Neutrophil (primary cell): Measurements from ENCODE around the gene TBX19.
A peak's percentile ranks its signal among the peaks of the same experiment; 100 is the strongest.
"Not testable (repeated sequence)": the region's sequence is repeated elsewhere in the genome, so short reads cannot be mapped to it uniquely, and the experiment has no call there.

ENCODE experiments used
- H3K27ac ChIP-seq: fragments of 200-600 bp; sonication (generic); 2 replicates; pipeline ENCODE4 v1.5.1; 2016; ENCODE audit warnings: mild to moderate bottlenecking, moderate library complexity
- H3K27me3 ChIP-seq: fragments of 200-600 bp; sonication (generic); 2 replicates; pipeline ENCODE4 v1.6.0; 2016; ENCODE audit warnings: mild to moderate bottlenecking
- H3K36me3 ChIP-seq: fragments of 200-600 bp; sonication (generic); 2 replicates; pipeline ENCODE4 v1.5.1; 2017
- H3K4me1 ChIP-seq, 2 experiments: fragments of 200-600 bp in 1 of 2; sonication (generic) in 1 of 2; 1 replicate in 1 of 2; 2 replicates in 1 of 2; pipeline versions ENCODE4 v1.5.1 to v1.6.1; 2013 to 2016; ENCODE audit warnings: low read depth in 1 of 2, low read length in 1 of 2, mild to moderate bottlenecking in 1 of 2, moderate library complexity in 1 of 2; ENCODE audit not compliant: control insufficient read depth in 1 of 2, insufficient read depth in 1 of 2
- H3K4me3 ChIP-seq, 2 experiments: fragments of 200-600 bp in 1 of 2; sonication (generic) in 1 of 2; 1 replicate in 1 of 2; 2 replicates in 1 of 2; pipeline ENCODE4 v1.5.1; 2013 to 2016; ENCODE audit warnings: low read depth in 1 of 2, low read length in 1 of 2, mild to moderate bottlenecking in 1 of 2, moderate library complexity in 1 of 2
- H3K9me3 ChIP-seq: fragments of 200-600 bp; sonication (generic); 2 replicates; pipeline ENCODE4 v1.5.1; 2016
- CTCF ChIP-seq: fragments of 200-600 bp; sonication (generic); IDR thresholded peaks from 2 replicates; pipeline ENCODE4 v1.5.1; 2016; ENCODE audit warnings: antibody characterized with exemption

The TBX19 gene

DNA sequence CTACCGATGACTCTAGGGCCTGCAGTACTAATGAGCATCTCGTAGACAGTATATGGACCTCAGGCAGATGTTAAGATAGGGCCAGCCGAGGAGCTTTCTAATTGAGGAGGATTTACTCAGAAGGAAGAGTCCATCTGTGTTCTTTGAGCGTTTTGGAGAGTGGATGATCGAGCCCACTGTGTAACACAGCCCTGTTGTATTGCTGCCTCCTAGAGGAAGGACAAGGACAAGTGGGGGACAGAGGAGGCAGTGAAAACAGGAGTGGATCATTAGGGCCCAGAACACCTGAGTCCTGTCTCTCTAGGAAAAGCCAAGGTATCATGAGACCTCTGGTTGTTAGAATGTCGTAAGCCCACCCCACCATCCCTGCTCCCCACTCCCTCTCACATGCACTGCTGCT, 62.9 kb downstream of the TBX19 start:
- Histone ChIP-seq H3K36me3 (no peaks in the 10 kb centered on the region), H3K4me1 (peaks cover 4 to 9% of the 10 kb centered on the region in 2 experiments), H3K27ac (no peak overlapping the region), H3K4me3 (no peak overlapping the region), H3K9me3 (no peaks in the 10 kb centered on the region), H3K27me3 (no peaks in the 10 kb centered on the region)
- no peak for TF ChIP-seq CTCF

GRCh38 chr1:168344517-168344916, 63.8 kb downstream of the TBX19 start:
- Histone ChIP-seq H3K9me3 (no peaks in the 10 kb centered on the region), H3K27me3 (no peaks in the 10 kb centered on the region), H3K27ac (no peak overlapping the region), H3K4me3 (no peak overlapping the region), H3K4me1 (peaks cover 4 to 9% of the 10 kb centered on the region in 2 experiments), H3K36me3 (no peaks in the 10 kb centered on the region)
- TF ChIP-seq CTCF, result no peak

DNA sequence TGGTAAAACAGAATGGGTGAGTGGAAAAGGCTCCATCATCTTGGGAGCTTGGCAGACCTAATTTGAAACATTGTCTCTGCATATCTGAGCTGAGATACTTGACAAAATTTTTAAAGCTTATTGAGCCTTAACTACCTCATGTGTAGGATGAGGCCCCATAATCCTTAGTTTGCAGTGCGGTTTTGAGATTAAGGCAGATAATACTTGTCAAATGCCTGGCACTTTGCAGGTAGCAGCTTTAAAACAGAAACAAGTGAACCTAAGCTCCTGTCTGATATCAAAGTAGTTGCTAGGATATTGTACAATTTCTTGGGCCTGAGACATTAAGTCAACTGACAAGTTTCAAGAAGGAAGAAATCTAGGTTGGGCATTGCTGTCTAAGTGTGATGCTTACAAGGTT, 65.3 kb downstream of the TBX19 start:
- TF ChIP-seq CTCF, result no peak
- Histone ChIP-seq H3K4me3 (no peak overlapping the region), H3K9me3 (no peaks in the 10 kb centered on the region), H3K4me1 (peaks cover 4 to 9% of the 10 kb centered on the region in 2 experiments), H3K27ac (no peak overlapping the region), H3K27me3 (no peaks in the 10 kb centered on the region), H3K36me3 (no peaks in the 10 kb centered on the region)

DNA sequence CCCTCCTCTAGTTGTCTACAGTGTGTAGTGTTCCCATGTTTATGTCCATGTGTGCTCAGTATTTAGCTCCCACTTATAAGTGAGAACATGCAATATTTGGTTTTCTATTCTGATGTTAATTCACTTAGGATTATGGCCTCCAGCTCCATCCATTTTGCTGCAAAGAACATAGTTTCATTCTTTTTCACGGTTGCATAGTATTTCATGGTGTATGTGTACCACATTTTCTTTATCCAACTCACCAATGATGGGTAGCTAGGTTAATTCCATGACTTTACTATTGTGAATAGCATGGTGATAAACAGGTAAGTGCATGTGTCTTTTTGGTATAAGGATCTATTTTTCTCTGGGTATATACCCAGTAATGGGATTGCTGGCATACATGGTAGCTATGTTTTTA, 67.0 kb downstream of the TBX19 start:
- no peaks in the 10 kb centered on the region for H3K27me3 ChIP-seq
- peak overlapping the region in 1 of 2 experiments; percentile 64 for H3K4me3 ChIP-seq
- no peak overlapping the region for H3K27ac ChIP-seq
- no peaks in the 10 kb centered on the region for H3K36me3 ChIP-seq
- H3K4me1 ChIP-seq, result peaks cover 4 to 7% of the 10 kb centered on the region in 2 experiments
- no peak for TF ChIP-seq CTCF
- no peaks in the 10 kb centered on the region for H3K9me3 ChIP-seq

DNA sequence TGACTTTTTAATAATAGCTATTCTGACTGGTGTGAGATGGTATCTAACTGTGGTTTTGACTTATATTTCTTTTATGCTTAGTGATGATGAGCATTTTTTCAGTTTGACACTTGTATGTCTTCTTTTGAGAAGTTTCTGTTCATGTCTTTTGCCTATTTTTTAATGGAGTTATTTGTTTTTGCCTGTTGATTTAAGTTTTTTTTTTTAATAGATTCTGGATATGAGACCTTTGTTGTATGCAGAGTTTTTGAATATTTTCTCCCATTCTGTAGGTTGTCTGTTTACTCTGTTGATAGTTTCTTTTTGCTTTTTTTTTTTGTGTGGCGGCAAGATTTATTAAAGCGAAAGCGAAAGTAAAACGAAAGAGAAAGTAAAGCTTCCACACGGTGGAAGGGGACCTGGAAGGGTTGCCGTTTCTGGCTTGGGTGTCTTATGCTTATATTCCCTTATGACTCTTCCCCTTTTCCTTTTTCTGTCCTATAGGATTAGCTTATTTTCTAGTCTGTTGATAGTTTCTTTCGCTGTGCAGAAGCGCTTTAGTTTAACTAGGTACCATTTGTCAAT, 67.6 kb downstream of the TBX19 start:
- no peak for TF ChIP-seq CTCF
- Histone ChIP-seq H3K36me3 (no peaks in the 10 kb centered on the region), H3K27ac (no peak overlapping the region), H3K4me3 (peak overlapping the region; percentile 61 to 64), H3K27me3 (no peaks in the 10 kb centered on the region), H3K9me3 (no peaks in the 10 kb centered on the region), H3K4me1 (peaks cover 3 to 4% of the 10 kb centered on the region in 2 experiments)

DNA sequence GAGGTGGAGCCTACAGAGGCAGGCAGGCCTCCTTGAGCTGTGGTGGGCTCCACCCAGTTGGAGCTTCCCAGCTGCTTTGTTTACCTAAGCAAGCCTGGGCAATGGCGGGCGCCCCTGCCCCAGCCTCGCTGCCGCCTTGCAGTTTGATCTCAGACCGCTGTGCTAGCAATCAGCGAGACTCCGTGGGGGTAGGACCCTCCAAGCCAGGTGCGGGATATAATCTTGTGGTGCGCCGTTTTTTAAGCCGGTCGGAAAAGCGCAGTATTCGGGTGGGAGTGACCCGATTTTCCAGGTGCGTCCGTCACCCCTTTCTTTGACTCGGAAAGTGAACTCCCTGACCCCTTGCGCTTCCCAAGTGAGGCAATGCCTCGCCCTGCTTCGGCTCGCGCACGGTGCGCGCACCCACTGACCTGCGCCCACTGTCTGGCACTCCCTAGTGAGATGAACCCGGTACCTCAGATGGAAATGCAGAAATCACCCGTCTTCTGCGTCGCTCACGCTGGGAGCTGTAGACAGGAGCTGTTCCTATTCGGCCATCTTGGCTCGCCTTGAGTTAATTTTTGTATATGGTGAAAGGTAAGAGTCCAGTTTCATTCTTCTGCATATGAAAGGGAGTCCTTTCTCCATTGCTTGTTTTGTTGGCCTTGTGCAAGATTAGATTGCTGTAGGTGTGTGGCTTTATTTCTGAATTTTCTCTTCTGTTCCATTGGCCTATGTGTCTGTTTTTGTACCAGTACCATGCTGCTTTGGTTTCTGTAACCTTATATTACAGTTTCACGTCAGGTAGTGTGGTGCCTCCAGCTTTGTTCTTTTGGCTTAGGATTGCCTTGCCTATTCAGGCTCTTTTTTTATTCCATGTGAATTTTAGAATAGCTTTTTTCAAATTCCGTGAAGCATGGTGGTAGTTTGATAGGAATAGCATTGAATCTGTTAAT, 73.9 kb downstream of the TBX19 start:
- H3K4me3 ChIP-seq, H3K36me3 ChIP-seq, H3K4me1 ChIP-seq, H3K27me3 ChIP-seq, H3K27ac ChIP-seq, H3K9me3 ChIP-seq: not testable (repeated sequence)
